Urinary bladder (tissue), 4 donors: ENCODE results near the gene CRYGN. TPM values are rescaled to one million over a fixed set of nuclear protein-coding genes. Genes with fewer than 3 reads are reported as not detected.
A peak's percentile ranks its signal among the peaks of the same experiment; 100 is the strongest.

Experiments used
- DNase-seq: peaks from one replicate; pipeline ENCODE4 v3.0.0-alpha.2; 2015; ENCODE audit errors: extremely low spot score
- H3K27ac ChIP-seq: one replicate; pipeline ENCODE4 v1.5.1; 2013; ENCODE audit warnings: low read depth, mild to moderate bottlenecking, moderate library complexity
- H3K36me3 ChIP-seq: one replicate; pipeline ENCODE4 v1.6.1; 2013; ENCODE audit warnings: mild to moderate bottlenecking, moderate library complexity; ENCODE audit not compliant: insufficient read depth
- H3K4me1 ChIP-seq: one replicate; pipeline ENCODE4 v1.6.1; 2013; ENCODE audit warnings: mild to moderate bottlenecking, moderate library complexity; ENCODE audit not compliant: insufficient read depth
- H3K4me3 ChIP-seq: one replicate; pipeline ENCODE4 v1.5.1; 2013; ENCODE audit warnings: low read depth, low read length
- WGBS: extraction: QIAGEN DNeasy Blood & Tissue Kit; methylation state at CpG from one replicate; pipeline ENCODE4 v1.1.7; 2013; 5-methylcytosine and 5-hydroxymethylcytosine counted together
- polyA plus RNA-seq: library from polyadenylated mRNA; stranded (reverse); fragments of 200-250 nt; gene quantifications from one replicate; pipeline ENCODE4 v1.2.3, GENCODE V29; 2013
- total RNA-seq: library from RNA; depleted of rRNA; stranded (reverse); fragments of >200 nt; gene quantifications from one replicate; pipeline ENCODE4 v1.2.3, GENCODE V29; 2014
- donor health status: healthy with polysubstance abuse.
- donor health status: healthy.

CRYGN gene, protein sequence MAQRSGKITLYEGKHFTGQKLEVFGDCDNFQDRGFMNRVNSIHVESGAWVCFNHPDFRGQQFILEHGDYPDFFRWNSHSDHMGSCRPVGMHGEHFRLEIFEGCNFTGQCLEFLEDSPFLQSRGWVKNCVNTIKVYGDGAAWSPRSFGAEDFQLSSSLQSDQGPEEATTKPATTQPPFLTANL
- total RNA-seq (0.16 TPM), polyA plus RNA-seq (0.67 TPM)

DNA sequence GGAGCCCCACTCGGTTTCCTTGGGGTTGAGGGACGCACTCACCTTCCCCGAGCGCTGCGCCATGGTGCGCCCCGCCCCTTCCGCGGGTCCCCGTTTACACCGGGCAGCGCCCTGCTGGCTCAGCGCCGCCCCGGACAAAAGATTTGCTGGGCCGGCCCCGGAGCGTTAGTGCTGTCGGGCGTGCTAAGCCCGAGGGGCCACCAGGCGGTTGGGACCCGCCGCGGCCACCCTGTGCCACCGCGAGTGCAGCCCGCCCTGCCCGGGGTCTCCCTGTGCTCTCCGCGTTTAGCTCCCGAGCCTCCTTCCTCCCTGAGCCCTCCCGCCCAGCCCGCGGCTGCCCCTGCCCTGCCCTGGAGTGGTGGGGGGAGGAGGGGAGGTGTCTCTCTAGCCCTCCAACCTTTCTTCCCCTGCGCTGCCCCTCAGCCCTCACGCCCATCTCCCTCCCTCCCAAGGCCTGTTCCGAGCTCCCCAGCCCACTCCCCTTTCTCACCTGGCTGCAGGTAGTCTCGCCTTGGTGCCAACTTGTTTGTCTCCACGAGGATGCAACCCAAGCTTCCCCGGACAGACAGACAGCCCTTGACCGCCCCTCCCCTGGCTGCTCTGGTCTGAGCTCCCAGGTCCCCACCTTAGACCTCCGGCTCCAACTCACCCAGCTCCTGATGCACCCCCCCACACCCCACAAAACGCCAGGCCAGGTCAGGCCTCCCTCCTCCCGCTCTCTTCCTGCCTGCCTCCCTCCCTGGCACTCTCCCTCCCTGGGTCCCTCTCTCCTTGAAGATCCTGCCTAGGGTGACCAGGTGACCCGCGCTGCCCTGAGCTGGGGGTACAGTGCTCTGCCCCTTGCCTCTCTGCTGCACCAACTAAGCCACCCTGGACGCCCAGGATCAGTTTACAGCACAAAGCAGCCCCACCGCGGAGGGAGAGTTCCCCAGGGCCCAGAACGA lies at the start of gene CRYGN:
CRYGN (minus strand) TSS at position 287 of the 944 bp plus-strand sequence; CDS start at position 63, 224 bp downstream.
- Histone ChIP-seq H3K4me3 (peak within 1 kb of the TSS; percentile 5), H3K4me1 (no peaks in the 10 kb centered on the region), H3K27ac (no peak within 1 kb of the TSS), H3K36me3 (no peaks in the 10 kb centered on the region)
- no peak for DNase-seq
- 18% methylated on average over 51 of the region's 51 CpGs for WGBS

DNA sequence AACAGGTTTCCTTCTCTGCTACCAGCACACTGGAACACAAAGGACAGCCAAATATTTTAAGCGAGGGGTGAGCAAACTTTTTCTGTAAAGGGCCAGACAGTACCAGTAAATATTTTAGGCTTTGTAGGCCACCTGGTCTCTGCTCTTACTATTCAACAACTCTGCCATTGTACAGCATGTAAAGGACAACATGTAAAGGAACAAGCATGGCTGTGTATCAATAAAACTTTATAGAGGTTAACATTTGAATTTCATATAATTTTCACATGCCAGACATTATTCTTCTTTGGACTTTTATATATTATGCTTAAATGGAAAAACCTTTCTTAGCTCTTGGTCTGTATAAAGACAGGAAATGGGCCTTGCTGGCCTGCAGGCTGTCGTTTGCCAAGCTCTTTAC lies 49.6 kb upstream of the CRYGN start:
- H3K36me3 ChIP-seq, result peaks cover 3% of the 10 kb centered on the region
- H3K4me1 ChIP-seq, result peaks cover 4% of the 10 kb centered on the region
- H3K4me3 ChIP-seq, result no peak overlapping the region
- H3K27ac ChIP-seq, result peak overlapping the region; percentile 38
- WGBS, result 74% methylated on average over 2 of the region's 2 CpGs
- DNase-seq, result no peak

DNA sequence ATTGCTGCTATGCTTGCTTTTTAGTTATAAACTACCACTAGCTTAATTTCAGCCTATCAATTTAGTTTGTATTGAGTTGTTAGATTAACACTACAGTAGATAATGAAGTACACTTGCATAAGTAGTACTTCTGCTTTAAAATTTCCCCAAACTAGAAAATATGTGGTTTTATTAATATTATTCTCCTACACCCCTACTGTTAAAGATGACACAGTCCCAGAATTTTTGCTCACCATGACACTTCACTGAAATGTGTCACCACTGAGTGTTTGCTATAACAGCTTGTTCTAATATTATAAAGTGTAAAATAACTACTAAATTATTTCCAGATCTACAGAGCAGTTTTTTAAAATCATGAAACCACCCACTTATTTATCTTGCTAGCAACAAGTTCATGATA lies 48.2 kb upstream of the CRYGN start:
- Histone ChIP-seq H3K4me3 (no peak overlapping the region), H3K27ac (no peak overlapping the region), H3K36me3 (peaks cover 3% of the 10 kb centered on the region), H3K4me1 (peaks cover 1% of the 10 kb centered on the region)
- DNase-seq, result no peak

DNA sequence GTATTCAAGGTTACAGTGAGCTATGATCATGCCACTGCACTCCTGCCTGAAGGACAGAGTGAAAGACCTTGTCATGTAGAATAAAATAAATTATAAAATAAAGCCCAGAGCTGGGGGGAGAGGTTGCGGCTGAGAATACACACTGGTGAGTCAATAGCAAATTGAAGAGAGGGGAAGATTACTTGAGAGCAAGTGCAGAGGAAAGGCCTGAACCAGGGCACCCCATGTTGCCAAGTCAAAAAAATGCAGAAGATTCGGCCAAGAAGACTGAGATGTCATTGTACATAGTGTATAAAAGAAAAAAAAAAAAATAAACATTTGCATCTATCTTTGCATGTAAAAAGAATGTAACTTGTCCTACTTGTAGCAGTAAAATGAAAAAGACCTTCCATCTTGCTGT lies 47.3 kb upstream of the CRYGN start:
- Histone ChIP-seq H3K27ac (no peak overlapping the region), H3K36me3 (peaks cover 3% of the 10 kb centered on the region), H3K4me1 (peaks cover 1% of the 10 kb centered on the region), H3K4me3 (no peak overlapping the region)
- 68% methylated on average over 2 of the region's 2 CpGs for WGBS
- no peak for DNase-seq

DNA sequence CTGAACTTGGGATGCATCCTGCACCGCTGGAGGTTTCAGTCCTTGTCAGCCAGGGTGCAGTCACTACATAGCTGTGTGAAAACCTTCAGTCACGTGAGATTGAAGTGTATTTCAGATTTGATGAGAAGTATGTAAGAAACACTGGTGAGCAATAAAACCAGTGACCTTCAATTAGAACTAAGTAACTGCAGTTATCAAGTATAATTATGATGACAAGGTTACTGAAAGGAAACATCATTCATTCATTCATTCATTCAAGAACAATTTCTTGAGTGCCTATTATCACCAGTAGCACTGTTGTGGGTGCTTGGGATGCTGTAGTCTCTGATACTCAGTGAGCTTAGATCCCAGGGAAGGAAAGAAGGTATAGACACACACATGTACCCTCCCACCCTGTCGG lies 46.1 kb upstream of the CRYGN start:
- no peak for DNase-seq
- no peak overlapping the region for H3K4me3 ChIP-seq
- no peak overlapping the region for H3K27ac ChIP-seq
- WGBS, result 94% methylated on average over 3 of the region's 3 CpGs
- H3K4me1 ChIP-seq, result peaks cover 1% of the 10 kb centered on the region
- H3K36me3 ChIP-seq, result peaks cover 3% of the 10 kb centered on the region

DNA sequence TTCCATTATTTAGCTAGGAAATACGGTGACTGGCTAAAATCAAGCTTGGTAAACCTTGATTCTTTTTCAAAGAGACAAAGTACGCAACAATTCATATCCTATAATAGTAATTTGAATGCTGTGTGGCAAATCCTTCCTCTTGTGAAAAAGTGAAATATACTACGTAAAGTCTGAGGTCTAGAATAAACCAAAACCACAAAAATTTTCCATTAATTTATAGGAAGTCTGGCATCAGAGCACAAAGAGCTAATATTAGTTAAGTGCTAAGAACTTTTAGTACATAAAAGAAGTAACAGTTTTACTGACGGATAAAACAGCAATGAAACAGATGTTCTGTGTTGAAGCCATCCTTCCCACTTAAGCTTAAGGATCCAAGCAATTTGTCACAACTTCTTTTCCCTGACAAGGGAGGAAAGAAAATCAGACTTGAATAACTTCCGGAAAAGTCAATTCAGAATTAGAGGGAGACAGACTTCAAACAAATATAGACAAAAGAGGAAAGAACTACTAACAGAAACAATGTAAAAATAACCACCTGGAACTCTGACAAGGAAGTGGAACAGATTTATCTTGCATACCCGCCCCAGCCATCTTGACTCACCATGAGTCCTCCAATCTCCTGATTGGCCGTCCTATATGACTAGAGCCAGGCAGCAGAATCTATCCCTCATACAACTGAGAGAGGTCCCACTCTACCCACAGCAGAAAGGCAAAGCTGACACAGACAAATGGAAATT lies 45.2 kb upstream of the CRYGN start:
- Histone ChIP-seq H3K4me1 (peaks cover 1% of the 10 kb centered on the region), H3K4me3 (no peak overlapping the region), H3K36me3 (peaks cover 3% of the 10 kb centered on the region), H3K27ac (peak overlapping the region; percentile 18)
- no peak for DNase-seq
- WGBS, result 49% methylated on average over 7 of the region's 7 CpGs

DNA sequence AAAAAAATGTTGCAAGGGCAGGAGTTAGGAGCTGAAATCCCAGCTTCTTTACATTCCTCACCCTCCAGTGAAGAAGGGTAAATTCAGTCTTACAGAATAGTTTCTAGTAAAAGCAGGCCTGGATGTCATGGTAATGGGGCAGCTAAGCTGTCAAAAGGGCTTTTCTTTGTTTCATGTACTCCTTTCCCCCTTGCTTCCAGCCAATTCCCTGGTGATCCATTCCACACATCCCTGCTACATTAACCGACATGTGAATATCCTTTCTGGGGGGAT lies 43.7 kb upstream of the CRYGN start:
- WGBS, result 69% methylated on average over 1 of the region's 1 CpG
- peaks cover 3% of the 10 kb centered on the region for H3K36me3 ChIP-seq
- no peak overlapping the region for H3K27ac ChIP-seq
- no peak overlapping the region for H3K4me3 ChIP-seq
- H3K4me1 ChIP-seq, result no peaks in the 10 kb centered on the region
- DNase-seq, result no peak

DNA sequence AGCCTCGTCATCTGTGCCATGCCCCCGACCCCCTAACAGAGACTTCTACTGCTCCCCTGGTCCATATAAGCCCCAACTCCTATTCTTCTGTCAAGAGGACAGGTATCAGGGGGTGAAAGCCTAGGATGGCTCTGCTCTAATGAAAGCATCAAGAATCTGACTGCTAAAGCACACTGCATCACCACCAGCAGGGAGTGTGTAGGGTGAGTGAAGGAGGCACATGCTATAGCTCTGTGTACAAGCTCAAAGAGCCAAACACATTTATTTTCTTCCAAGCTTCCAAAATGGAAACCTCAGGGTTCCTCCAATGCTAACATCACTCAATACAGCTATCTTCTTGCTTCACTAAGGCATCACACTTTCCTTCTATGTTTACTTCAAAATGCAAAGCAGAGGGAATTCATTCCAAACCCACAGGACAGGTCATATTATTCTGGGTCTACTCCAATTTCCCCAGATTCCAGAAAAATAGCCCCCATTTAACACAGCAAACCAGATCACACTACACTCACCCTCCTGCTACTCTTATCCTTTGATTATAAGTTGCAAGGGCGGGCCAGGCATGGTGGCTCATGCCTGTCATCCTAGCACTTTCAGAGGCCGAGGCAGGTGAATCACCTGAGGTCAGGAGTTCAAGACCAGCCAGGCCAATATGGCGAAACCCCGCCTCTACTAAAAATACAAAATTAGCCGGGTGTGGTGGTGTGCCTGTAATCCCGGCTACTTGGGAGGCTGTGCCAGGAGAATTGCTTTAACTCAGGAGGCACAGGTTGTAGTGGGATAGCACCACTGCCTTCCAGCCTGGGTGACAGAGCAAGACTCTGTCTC lies 43.2 kb upstream of the CRYGN start:
- no peak overlapping the region for H3K27ac ChIP-seq
- no peaks in the 10 kb centered on the region for H3K4me1 ChIP-seq
- DNase-seq, result no peak
- H3K4me3 ChIP-seq, result no peak overlapping the region
- WGBS, result 82% methylated on average over 8 of the region's 8 CpGs
- H3K36me3 ChIP-seq, result peaks cover 3% of the 10 kb centered on the region

DNA sequence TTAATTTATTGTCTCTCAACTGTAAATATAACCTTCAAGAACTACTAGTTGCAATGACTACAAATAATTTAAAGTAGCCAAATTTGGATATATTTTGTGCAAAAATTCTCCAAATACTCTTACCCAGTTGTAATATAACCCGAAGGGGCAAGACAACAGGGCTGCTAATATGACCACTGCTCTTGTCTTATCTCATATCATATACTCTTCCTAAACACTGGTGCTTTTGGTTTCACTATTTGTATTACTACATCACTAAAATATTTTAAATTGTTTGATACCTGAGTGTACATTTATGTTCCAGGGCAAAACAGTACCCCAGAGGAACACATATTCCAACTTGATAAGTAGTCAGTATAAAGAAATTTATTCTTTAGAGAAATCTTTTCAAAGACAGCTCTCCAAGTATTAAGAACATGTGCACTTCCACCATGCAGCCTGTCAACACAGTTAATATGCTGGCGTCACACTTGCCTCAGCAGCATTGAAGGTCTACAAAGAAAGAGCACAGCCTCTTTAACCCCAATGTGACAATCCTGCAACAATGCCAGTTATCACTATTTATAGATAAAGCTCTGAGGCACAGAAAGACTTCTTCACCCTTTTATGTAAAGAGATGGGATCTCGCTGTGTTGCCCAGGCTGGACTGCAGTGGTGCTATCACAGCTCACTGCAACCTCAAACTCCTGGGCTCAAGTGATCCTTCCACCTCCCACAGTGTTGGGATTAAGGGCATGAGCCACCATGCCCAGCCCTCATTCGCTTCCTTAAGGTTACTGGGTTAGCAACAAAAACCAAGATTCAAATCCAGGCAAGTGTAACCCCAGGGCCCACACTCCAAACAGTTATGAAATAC lies 41.9 kb upstream of the CRYGN start:
- Histone ChIP-seq H3K4me1 (no peaks in the 10 kb centered on the region), H3K4me3 (no peak overlapping the region), H3K27ac (no peak overlapping the region), H3K36me3 (peaks cover 2% of the 10 kb centered on the region)
- WGBS, result 73% methylated on average over 4 of the region's 4 CpGs
- no peak for DNase-seq

DNA sequence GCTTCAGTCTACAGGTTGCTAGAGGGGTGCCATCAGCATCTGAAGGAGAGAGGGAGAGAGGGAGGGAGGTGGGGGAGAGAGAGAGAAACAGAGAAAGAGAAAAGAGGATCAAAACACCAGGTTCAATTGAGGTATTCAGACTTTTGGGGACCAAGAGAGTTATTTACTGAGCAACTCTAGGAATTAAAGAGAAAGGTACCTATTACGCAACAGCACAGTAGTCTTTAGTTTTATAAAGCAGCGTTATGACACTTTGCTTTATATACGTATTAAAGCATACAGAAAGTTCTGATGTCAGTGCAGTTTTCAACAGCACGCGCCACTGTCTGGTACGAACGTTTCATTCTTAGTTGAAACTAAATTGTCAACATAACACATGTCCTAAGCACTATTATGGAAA lies 37.9 kb upstream of the CRYGN start:
- no peak for DNase-seq
- no peaks in the 10 kb centered on the region for H3K36me3 ChIP-seq
- WGBS, result 88% methylated on average over 7 of the region's 7 CpGs
- no peaks in the 10 kb centered on the region for H3K4me1 ChIP-seq
- no peak overlapping the region for H3K4me3 ChIP-seq
- no peak overlapping the region for H3K27ac ChIP-seq

DNA sequence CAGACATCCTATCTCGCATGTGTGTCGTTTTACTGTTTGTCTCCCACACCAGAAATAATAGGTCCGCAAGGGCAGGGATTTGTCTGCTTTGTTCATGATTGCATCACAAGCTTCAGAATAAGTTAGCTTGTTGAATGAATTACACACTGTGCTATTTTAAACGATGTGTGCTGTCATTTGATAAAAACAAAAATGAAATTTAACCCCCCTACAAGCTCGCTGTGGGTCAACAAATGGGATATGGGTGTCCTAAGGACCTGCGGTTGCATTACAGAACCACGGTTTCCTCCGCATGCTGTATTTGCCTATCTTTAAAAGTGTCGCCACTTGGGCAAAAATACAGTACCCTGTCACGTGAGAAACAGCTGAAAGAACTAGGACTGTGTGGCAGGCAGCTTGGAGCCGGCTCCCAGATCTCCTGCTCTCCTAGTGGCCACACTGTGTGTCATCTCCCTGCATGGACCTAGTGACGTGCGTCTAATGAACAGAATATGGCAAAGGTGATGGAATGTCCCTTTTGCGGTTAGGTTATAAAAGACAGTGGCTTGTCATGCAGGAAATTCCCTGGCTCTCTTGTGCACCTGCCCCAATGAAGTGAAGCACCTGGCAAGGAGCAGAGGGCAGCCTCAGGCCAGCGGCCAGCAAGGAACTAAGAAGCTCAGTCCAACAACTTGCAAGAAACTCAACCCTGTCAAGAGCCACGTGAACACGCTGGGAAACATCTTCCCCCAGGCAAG lies 32.9 kb upstream of the CRYGN start:
- WGBS, result 92% methylated on average over 17 of the region's 17 CpGs
- Histone ChIP-seq H3K4me3 (no peak overlapping the region), H3K27ac (no peak overlapping the region), H3K36me3 (no peaks in the 10 kb centered on the region), H3K4me1 (peaks cover 2% of the 10 kb centered on the region)
- no peak for DNase-seq

DNA sequence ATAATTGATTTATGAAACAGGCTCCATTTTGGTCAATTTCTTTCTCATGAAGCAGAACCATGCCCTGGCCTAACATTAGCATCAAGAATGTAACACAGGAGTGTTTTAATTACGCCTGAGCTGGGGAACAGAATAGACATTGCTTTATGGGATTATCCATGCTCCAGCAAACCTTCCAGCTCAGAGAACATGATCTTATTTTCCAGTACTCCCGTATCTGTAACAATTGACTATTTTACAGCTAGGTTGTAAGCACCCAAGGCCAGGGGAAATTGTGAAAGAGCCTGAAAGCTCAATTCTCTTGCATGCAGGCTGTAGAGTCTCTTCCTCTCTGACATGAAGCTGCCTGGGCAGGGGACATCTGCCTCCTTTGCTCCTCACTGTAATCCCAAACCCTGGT lies 30.8 kb upstream of the CRYGN start:
- Histone ChIP-seq H3K4me3 (no peak overlapping the region), H3K36me3 (peaks cover 1% of the 10 kb centered on the region), H3K4me1 (peaks cover 2% of the 10 kb centered on the region), H3K27ac (no peak overlapping the region)
- WGBS, result 91% methylated on average over 2 of the region's 2 CpGs
- DNase-seq, result no peak
